HG03432 (cell line): ENCODE measurements around the gene PPM1E.

ENCODE experiments used
- ATAC-seq: cut with Tn5 transposase; IDR thresholded peaks from one replicate; pipeline ENCODE4 v1.9.1; 2021; ENCODE audit warnings: mild to moderate bottlenecking, moderate library complexity; ENCODE audit not compliant: unreplicated experiment

Gene PPM1E

DNA sequence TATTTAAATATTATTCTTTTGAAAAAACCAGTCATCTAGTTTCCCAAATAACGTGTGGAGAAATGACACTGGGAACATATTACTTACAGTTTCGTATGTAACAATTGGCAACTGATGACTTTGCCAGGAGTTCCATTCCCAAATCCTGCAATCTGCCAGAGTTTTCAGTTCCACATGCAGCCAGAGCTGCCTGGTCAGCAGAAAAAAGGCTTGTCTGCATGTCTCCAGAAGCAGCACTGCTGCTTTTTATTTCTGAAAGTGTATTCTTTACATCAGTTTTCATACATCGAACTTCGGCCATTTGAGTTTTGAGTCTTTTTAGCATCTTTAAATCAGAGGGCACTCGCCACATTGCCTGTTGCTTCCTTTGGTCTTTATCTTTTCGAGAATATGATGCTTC, 272.7 kb downstream of the PPM1E start:
- ATAC-seq: no peak

- ATAC-seq: no peak
These were observed 275.2 kb downstream of the PPM1E start for GRCh38 chr17:59030811-59031210.
